ENCODE measurements around the gene FLNB. TPM values are rescaled to one million over a fixed set of nuclear protein-coding genes. Genes with fewer than 3 reads are reported as not detected.

The FLNB gene
- total and polyA plus RNA-seq, 2 of the 13 experiments (the other 11 are each of a cell fraction or from before 2014, with no cell fraction given), result 106 to 130 TPM

DNA sequence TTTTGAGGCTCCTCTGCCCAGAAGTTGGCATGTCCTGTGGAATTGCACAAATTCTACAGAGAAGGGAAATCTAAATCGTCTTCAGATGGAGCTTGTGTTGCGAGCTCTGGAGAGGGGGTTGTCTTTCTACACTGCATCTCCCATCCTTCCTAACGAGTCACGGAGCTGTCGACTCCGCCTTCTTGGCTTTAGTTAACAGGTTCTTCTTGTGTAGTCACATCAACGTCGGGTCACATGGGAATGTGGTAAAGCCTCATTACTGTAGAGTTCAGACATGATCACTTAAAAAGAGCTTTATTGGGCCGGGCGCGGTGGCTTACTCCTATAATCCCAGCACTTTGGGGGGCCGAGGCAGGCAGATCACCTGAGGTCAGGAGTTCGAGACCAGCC lies 142.6 kb downstream of the FLNB start:
- no peaks in the 10 kb centered on the region for H3K9me3 ChIP-seq (ENCODE audit: low read length)
- no peaks in the 10 kb centered on the region for H3K4me1 ChIP-seq (ENCODE audit: insufficient read depth, low read length)
- H3K4me2 ChIP-seq (ENCODE audit: low read depth, low read length), result no peak overlapping the region
- H4K20me1 ChIP-seq (ENCODE audit: insufficient read depth, low read length), result peaks cover under 1% of the 10 kb centered on the region; the same call in 1 of the 2 replicates
- ChIA-PET CTCF (ENCODE audit: low intra/inter-chr PET ratio, low total read pairs) (no interaction called here), POLR2A (no interaction called here)
- DNase-seq (ENCODE audit: low spot score) (no peak), FAIRE-seq (no peak), ATAC-seq (no peak)
- TF ChIP-seq FOXJ3 (CRISPR knock-in tag; IDR thresholded peaks at IDR 0.05; ENCODE audit: borderline replicate concordance), result no peak
- TF ChIP-seq, protein P1, sequence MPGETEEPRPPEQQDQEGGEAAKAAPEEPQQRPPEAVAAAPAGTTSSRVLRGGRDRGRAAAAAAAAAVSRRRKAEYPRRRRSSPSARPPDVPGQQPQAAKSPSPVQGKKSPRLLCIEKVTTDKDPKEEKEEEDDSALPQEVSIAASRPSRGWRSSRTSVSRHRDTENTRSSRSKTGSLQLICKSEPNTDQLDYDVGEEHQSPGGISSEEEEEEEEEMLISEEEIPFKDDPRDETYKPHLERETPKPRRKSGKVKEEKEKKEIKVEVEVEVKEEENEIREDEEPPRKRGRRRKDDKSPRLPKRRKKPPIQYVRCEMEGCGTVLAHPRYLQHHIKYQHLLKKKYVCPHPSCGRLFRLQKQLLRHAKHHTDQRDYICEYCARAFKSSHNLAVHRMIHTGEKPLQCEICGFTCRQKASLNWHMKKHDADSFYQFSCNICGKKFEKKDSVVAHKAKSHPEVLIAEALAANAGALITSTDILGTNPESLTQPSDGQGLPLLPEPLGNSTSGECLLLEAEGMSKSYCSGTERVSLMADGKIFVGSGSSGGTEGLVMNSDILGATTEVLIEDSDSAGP (CRISPR knock-in tag; IDR thresholded peaks at IDR 0.05; ENCODE audit: borderline replicate concordance), result no peak
- TF ChIP-seq RARG (CRISPR knock-in tag; IDR thresholded peaks at IDR 0.05; ENCODE audit: low read depth), result no peak
- no peak for TF ChIP-seq NFIB (CRISPR knock-in tag; IDR thresholded peaks at IDR 0.05; ENCODE audit: borderline replicate concordance)
- TF ChIP-seq PRMT3 (CRISPR knock-in tag; IDR thresholded peaks at IDR 0.05; ENCODE audit: borderline replicate concordance, low read depth), result no peak
- TF ChIP-seq, protein P2, sequence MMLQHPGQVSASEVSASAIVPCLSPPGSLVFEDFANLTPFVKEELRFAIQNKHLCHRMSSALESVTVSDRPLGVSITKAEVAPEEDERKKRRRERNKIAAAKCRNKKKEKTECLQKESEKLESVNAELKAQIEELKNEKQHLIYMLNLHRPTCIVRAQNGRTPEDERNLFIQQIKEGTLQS (CRISPR knock-in tag; IDR thresholded peaks at IDR 0.05), result no peak
- TF ChIP-seq, protein P3, sequence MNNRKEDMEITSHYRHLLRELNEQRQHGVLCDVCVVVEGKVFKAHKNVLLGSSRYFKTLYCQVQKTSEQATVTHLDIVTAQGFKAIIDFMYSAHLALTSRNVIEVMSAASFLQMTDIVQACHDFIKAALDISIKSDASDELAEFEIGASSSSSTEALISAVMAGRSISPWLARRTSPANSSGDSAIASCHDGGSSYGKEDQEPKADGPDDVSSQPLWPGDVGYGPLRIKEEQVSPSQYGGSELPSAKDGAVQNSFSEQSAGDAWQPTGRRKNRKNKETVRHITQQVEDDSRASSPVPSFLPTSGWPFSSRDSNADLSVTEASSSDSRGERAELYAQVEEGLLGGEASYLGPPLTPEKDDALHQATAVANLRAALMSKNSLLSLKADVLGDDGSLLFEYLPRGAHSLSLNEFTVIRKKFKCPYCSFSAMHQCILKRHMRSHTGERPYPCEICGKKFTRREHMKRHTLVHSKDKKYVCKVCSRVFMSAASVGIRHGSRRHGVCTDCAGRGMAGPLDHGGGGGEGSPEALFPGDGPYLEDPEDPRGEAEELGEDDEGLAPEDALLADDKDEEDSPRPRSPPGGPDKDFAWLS (CRISPR knock-in tag; IDR thresholded peaks at IDR 0.05; ENCODE audit: borderline replicate concordance), result no peak
- no peak for TF ChIP-seq ISX (CRISPR knock-in tag; conservative IDR thresholded peaks at IDR 0.05)
- TF ChIP-seq, protein P4, sequence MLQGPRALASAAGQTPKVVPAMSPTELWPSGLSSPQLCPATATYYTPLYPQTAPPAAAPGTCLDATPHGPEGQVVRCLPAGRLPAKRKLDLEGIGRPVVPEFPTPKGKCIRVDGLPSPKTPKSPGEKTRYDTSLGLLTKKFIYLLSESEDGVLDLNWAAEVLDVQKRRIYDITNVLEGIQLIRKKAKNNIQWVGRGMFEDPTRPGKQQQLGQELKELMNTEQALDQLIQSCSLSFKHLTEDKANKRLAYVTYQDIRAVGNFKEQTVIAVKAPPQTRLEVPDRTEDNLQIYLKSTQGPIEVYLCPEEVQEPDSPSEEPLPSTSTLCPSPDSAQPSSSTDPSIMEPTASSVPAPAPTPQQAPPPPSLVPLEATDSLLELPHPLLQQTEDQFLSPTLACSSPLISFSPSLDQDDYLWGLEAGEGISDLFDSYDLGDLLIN (CRISPR knock-in tag; IDR thresholded peaks at IDR 0.05; ENCODE audit: borderline replicate concordance), result no peak
- TF ChIP-seq, protein P5, sequence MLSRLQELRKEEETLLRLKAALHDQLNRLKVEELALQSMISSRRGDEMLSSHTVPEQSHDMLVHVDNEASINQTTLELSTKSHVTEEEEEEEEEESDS (CRISPR knock-in tag; IDR thresholded peaks at IDR 0.05; ENCODE audit: borderline replicate concordance), result no peak
- no peak for TF ChIP-seq NR2C2 (CRISPR knock-in tag; IDR thresholded peaks at IDR 0.05; ENCODE audit: borderline replicate concordance)
- 97% methylated on average over 13 of the region's 13 CpGs for WGBS (ENCODE audit: low lambda C conversion rate)
- no peak overlapping the region for H3K4me3 ChIP-seq (replicated peaks in 1 of 3; ENCODE audit: insufficient read depth in 1 of 3, low read depth in 2 of 3, low read length in 3 of 3)
- H3K9ac ChIP-seq (ENCODE audit: insufficient read depth, low read depth, low read length), result no peak overlapping the region
- intact Hi-C loops (cut with micrococcal nuclease; ENCODE audit: unreplicated experiment), result no loop called here
- peaks cover 72 to 93% of the 10 kb centered on the region in 2 experiments for H3K36me3 ChIP-seq (replicated peaks in 1 of 2; ENCODE audit: control insufficient read depth in 1 of 2, insufficient read depth in 2 of 2, low read length in 2 of 2)
- BruUV-seq (replicated peaks), result no TSS peak
- in situ Hi-C loops (cut with HindIII; ENCODE audit: extremely low pct_ligation_motif_present, low pct_unique_long_range_greater_than_20kb), result no loop called here
- H3K27ac ChIP-seq (ENCODE audit: extremely low read length, insufficient read depth, low read length), result no peak overlapping the region
- no peaks in the 10 kb centered on the region for H3K27me3 ChIP-seq (ENCODE audit: control insufficient read depth in 1 of 2, insufficient read depth in 2 of 2, low read length in 2 of 2)
- no peaks in the 10 kb centered on the region for H3K79me2 ChIP-seq (ENCODE audit: insufficient read depth, low read length)
- H2AFZ ChIP-seq (ENCODE audit: low read length), result no peak overlapping the region
